ENCODE data around the gene LRFN3.
"Not testable (repeated sequence)": the region's sequence is repeated elsewhere in the genome, so short reads cannot be mapped to it uniquely, and the experiment has no call there.

Gene LRFN3

DNA sequence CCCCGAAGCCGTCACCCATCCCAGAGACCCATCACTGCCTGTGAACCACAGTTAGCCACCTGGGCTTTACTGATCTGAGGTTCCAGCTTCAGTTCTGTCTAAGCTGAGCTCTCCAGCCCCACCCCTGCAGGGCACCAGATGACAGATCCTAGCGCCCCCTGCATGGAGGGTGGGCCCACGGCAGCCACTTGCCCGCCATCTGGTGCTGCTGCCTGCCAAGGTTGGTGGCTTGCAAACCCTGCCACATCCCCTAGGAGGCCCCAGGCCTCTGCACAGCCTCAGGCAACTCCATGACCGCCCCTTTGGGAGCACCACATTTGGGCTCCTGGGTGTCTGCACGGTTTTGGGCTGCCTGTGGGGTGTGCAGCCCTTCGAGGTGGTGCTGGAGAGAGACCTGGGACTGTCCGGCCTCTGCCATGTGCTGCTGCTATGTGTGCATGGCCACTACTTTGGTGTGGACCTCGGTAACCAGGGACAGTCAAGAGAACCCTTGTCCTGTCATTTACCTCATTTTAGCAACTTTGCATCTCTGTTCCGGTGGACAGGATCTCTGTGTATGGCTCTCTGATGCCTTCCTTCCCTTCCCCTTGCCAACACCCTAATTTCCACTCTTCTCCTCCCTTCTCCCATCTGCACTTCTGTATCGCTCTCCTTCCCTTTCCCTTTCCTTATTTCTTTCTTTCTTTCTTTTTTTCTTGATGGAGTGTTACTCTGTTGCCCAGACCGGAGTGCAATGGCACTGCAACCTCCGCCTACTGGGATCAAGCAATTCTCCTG is 41.5 kb downstream of the LRFN3 start:
- no peak for DNase-seq

DNA sequence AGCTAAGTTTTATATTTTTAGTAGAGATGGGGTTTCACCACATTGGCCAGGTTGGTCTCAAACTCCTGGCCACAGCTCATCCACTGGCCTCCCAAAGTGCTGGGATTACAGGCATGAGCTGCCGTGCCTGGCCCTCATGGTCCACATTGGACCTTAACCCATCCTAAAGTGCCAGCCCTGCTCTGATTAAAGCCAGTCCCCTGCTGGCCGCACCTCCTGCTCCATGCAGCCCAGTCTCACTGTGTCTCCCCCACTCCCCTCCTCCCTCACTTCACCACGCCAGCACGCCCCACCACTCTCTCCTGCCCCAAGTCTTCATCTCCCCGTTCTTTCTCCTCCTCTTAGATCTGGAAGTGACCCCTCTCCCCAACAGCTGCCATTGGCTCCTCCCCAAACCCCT is 42.1 kb downstream of the LRFN3 start:
- DNase-seq: no peak

DNA sequence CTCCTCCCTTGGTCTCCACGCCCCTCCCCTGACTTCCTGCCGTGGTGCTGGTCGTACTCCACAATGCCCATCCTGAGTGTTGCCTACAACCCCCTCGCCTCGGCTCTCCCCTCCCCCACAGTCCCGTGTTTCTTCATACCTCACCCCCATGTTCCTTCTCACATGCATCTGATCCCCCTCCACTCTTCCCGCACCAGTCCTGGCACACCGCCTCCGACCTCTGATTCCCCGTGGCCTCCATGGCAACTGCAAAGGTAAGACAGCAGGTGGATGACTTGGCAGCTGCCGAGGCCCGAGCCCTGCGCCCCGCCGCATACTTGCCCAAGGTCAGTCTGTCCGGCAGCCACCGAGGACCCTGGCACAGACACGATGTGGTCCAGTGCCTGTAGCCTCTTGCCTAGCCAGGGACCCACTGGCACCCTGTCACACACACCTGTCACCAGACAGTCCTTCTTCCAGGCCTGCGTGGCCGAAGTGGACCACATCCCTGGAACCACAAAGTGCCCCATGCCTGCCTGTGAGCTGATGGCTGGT is 42.7 kb downstream of the LRFN3 start:
- no peak for DNase-seq

DNA sequence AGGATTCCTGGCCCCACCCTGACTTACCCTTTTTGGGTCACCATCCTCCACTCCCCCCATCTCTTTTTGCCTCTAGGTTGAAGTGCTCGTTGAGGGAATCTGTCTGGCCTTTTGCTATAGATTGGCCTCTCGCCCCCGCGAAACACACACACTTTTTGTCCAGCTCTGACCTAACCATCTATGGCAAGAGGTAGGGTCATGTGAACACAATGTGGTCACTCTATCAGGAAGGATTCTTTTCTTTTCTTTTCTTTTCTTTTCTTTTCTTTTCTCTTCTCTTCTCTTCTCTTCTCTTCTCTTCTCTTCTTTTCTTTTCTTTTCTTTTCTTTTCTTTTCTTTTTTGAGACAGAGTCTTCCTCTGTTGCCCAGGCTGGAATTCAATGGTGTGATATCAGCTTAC is 44.8 kb downstream of the LRFN3 start:
- DNase-seq: not testable (repeated sequence)

DNA sequence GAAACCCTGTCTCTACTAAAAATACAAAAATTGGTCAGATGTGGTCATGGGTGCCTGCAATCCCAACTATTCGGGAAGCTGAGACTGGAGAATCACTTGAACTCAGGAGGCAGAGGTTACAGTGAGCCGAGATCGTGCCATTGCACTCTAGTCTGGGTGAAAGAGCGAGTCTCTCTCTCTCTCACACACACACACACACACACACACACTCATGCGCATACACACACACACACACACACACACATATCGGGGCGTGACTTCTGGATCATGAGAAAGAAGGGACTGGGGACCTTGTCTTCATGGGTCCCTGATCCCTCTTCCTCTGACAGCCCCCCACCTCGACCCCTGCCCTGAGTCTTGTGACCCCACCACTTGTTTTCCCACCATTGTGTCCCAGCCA is 47.0 kb downstream of the LRFN3 start:
- DNase-seq: no peak

DNA sequence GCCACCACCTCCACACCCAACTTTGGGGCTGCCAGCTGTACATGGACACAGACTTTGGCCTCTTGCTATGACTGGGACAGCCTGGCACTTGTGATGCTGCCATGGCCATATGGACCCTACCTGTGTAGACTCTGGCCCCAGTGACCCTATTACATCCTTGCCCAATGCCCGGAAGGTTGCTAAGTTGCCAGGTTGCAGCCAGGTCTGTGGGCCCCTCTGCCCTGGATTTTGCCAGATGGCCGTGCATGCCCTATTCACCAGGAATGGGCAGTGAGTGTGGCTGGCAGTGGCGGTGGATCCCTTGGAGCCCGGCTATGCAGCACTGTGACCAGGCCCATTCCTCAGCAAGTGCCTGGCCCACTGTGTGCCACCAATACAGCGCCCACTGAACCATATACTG is 49.9 kb downstream of the LRFN3 start:
- DNase-seq: no peak

DNA sequence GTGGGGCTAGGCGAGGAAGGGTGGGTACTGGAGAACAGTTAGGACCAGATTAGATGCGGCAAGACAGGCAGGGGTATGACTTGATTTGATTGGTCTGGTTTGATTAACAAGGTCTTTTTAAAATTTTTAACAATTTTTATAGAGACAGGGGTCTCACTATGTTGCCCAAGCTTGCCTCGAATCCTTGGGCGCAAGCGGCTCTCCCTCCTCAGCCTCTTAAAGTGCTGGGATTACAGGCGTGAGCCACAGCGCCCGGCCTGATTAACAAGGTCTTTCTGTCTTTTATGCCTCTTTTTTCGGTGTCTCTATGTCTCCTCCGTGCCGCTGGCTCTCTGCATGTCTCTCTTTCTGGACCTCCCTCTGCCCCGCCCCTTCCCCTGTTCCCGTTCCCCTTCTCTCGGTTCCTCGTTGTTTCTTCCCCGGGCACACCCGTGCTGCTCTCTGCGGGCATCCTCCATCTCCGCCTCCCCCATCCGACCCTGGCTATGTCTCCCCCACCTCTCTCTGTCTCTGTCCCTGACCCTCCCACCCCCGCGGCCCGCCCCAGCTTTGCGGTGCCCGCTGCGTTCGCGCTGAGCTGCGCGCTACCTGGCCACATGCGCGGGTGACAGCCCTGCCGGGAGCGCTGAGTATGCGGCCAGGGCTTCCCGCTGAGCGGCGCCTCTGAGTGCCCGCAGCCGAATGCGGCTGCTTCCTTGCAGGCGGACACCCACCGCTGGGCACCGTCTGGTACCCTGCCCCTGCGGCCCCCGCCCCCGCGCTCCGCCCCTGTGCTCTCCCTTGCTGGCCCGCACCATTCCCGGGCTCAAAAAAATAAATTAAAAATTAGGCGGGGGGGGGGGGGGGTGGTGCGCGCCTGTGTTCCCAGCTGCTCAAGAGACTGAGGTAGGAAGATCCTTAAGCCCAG is 50.7 kb downstream of the LRFN3 start:
- DNase-seq: no peak

DNA sequence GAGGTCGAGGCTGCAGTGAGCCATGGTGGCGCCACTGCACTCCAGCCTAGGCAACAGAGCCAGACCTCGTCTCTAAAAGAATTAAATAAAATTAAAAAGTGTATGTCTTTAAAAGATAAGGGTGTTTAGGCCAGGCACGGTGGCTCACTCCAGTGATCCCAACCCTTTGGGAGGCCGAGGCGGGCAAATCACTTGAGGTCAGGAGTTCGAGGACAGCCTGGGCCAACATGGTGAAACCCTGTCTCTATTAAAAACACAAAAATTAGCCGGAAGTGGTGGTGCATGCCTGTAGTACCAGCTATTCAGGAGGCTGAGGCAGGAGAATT is 51.4 kb downstream of the LRFN3 start:
- DNase-seq: no peak

DNA sequence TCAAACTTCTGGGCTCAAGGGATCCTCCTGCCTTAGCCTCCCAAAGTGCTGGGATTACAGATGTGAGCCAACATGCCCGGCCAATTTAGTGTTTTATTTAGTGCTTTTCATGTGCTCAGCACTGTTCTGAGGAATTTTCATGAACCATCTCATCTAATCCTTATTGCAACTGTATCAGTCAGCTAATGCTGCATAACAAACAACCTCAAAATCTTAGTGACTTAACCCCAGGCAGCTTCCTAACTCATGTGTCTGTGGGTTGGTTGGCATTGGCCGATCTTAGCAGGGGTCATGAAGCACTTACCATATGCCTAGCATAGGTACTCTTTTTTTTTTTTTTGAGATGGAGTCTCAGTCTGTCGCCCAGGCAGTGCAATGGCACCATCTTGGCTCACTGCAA is 52.6 kb downstream of the LRFN3 start:
- no peak for DNase-seq

DNA sequence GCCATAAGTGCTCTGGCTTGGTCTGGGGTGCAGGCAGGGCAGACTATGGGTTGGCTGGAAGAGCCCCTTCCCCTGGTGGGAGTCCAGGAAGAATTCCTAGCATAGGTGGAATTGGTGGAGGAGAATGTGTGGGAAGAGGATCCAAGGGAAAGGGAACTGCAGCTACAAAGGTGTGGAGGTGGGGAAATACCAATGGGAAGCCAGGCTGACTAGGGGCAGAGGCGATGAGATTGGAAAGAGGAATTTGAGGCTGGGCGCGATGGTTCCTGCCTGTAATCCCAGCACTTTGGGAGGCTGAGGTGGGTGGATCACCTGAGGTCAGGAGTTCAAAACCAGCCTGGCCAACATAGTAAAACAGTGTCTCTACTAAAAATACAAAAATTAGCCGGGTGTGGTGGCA is 54.0 kb downstream of the LRFN3 start:
- DNase-seq: no peak

DNA sequence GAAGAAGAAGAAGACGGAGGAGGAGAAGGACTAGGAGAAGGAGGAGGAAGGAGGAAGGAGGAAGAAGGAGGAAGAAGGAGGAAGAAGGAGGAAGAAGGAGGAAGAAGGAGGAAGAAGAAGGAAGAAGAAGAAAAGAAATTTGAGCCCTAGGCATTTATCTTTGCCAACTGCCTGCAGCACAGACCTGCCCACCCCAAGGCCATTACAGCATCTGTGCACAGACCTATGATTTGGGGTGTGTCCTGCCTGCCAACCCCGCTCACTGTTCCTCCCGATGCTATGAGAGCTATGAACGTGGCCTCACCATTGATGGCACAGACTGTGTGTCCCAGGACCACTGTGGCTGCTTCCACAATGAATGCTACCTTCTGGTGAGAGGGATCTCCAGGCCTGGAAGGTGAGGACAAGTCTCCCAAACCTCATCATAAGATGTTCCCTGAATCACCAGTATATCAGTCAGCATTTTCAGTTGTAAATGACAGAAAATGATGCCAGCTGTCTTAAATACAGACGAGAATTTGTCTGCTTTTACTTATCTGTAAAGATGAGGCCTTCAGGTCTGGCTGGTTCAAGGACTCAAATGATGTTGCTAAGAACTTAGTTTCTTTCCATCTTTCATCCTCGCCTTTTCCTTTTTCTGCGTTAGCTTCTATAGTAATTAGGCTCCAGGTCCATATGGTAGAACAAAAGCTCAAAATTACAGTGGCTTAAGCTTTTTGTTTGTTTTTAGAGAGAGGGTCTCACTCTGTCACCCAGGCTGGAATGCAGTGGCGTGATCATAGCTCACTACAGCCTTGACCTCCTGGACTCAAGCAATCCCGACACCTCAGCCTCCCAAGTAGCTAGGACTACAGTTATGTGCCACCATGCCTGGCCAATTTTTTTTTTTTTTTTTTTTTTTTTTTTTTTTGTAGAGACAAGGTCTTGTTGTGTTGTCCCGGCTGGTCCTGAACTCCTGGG is 54.9 kb downstream of the LRFN3 start:
- DNase-seq: no peak

DNA sequence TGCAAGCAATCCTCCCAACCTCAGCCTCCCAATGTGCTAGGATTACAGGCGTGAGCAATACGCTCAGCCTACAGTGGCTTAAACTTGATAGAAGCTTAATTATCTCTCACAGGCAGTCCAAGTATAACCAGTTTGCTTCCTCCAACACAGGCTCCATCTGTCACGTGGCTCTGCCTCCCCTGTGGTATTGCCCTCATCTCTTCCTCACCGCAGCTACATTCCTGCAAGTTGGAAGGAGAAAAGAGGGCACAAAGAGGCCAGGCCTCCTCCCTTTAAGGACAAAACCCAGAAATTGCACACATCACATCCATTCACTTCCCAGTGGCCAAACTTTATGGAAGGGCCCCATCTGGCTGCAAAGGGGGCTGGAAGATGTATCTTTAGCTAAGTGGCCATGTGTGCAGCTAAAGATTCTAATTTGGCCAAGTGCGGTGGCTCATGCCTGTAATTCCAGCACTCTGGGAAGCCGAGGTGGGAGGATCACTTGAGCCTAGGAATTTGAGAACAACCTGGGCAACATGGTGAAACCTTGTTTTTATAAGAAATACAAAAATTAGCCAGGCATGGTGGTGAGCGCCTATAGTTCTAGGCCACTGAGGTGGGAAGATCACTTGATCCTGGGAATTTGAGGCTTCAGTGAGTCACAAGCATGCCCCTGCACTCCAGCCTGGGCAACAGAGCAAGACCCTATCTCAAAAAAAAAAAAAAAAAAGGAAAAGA is 55.7 kb downstream of the LRFN3 start:
- no peak for DNase-seq

DNA sequence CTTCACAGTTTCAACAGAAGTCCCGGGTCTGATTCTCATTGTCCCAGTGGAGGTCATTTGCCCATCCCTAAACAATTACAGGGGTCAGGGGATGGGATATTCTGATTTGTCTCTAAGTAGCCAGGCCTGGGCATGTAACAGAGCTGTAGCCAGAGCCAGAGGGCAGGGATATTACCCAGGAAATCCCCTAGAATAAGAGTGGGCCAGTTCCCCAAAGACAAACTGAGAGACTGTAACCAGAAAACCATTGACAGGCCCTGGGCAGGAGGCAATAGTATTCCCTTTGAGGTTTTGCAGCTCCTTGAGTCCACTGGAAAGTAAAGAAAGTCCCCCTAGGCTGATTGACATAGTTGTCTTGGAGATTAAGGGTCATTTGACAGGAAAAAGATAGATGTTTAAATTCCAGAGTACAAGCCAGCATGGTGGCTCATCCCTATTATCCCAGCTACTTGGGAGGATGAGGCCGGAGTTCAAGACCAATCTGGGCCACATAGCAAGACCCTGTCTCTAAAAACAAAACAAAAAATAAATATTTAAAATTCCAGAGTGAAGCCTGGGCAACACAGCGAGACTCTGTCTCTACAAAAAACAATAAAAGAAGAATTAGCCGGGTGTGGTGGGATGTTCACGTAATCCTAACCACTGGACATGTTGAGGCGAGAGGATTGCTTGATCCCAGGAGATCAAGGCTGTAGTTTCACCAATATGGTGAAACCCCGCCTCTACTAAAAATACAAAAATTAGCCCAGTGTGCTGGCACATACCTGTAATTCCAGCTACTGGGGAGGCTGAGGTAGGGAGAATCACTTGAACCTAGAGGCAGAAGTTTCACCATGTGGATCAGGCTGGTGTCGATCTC is 57.0 kb downstream of the LRFN3 start:
- no peak for DNase-seq

DNA sequence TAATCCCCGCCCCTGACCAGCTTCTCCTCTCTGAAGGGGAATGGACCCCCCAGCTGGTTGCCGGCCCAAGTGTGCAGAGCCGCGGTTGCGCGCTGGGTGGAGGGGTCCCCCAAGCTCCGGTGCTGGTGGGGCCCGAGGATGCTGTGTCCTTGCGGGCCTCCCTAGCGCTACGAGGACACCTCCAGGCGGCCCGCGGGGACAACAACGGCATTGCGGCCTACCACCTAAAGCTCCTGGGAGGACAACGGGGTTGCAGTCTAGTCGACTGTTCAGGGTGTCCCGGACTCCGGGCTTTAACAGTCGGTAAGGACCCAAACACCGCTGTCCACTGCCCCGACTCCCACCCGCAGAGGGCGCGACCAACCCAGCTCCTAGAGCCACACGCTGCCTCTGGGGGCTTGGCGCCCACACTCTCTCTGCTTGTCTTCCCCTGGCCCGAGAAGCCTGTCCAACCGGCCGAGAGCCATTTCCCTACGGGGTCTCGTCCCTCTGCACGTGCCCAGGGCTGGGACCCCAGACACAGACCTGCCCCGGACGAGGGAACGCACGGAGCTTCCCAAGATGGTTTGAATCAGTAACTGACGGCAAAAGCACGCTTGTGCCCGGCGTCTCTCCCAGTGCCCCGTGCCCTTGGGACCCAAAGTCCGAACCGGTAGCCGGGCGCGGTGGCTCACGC is 57.9 kb downstream of the LRFN3 start:
- DNase-seq: no peak
